Measurements from ENCODE around the gene VWCE. TPM values are rescaled to one million over a fixed set of nuclear protein-coding genes. Genes with fewer than 3 reads are reported as not detected.

The VWCE gene
- total RNA-seq, 1 experiment from 2014 or later = 21.9 TPM

GRCh38 chr11:61332797-61333549, 37.9 kb upstream of the VWCE start, which contains the start of the genes DDB1 and TKFC:
Gene DDB1, minus strand, starts transcription at chr11:61333105. Its CDS starts 137 bp downstream, at chr11:61332968.
Gene TKFC, plus strand, starts transcription at chr11:61333228. Its CDS starts 1,501 bp downstream, at chr11:61334729.
- ChIA-PET CTCF (interaction anchor here (0.7 to 8.1 kb wide), 7 partner anchors 29 to 113 kb away, joined by 3 to 346 read pairs (median 4); partner anchors contain the start of genes CPSF7, SDHAF2, TMEM138 and TMEM216), POLR2A (interaction anchor here (1.4 to 2.2 kb wide), 3 partner anchors 29 to 53 kb away, joined by 3 to 15 read pairs (median 6); partner anchors contain the start of genes CYB561A3, TMEM138 and VWCE)
- Mint-ChIP-seq H3K9me3 (no peaks in the 10 kb centered on the region), H3K4me3 (peak within 1 kb of the TSS; percentile 98), H3K4me1 (peaks cover 48% of the 10 kb centered on the region), H3K27ac (peak within 1 kb of the TSS; percentile 98), H3K36me3 (peaks cover 23% of the 10 kb centered on the region), H3K27me3 (ENCODE audit: low read depth) (no peaks in the 10 kb centered on the region)
- ATAC-seq = peak; percentile 89
- DNase-seq (ENCODE audit: low spot score) = peak; percentile 99
- TF ChIP-seq CREM (CRISPR knock-in tag; IDR thresholded peaks at IDR 0.05) (peak; percentile 55; the same call in 1 of the 2 replicates), SMAD3 (CRISPR knock-in tag; IDR thresholded peaks at IDR 0.05; ENCODE audit: borderline replicate concordance) (0 out of 2 replicates have a peak, but pooled peaks have one; percentile 68), CBFB (CRISPR knock-in tag; IDR thresholded peaks at IDR 0.05; ENCODE audit: low read depth) (peak; percentile 89; the same call in 1 of the 2 replicates), MYBL2 (CRISPR knock-in tag; IDR thresholded peaks at IDR 0.05) (0 out of 2 replicates have a peak, but pooled peaks have one; percentile 93), TCF7 (CRISPR knock-in tag; IDR thresholded peaks at IDR 0.05; ENCODE audit: low read depth) (peak; percentile 6; the same call in 1 of the 2 replicates), USF2 (CRISPR knock-in tag; IDR thresholded peaks at IDR 0.05) (peak; percentile 66), ZNF396 (CRISPR knock-in tag; IDR thresholded peaks at IDR 0.05; ENCODE audit: borderline replicate concordance) (no peak), PRDM15 (CRISPR knock-in tag; IDR thresholded peaks at IDR 0.05) (peak; percentile 61), NR3C1 (CRISPR knock-in tag; conservative IDR thresholded peaks at IDR 0.05; ENCODE audit: low read depth) (no peak), ZBTB43 (CRISPR knock-in tag; IDR thresholded peaks at IDR 0.05) (peak; percentile 78; the same call in 1 of the 2 replicates), SP1 (CRISPR knock-in tag; conservative IDR thresholded peaks at IDR 0.05) (peak; percentile 92), MAX (CRISPR knock-in tag; IDR thresholded peaks at IDR 0.05) (peak; percentile 96), NFE2L1 (CRISPR knock-in tag; IDR thresholded peaks at IDR 0.05) (peak; percentile 77), HMGA2 (CRISPR knock-in tag; IDR thresholded peaks at IDR 0.05) (no peak), IRF1 (CRISPR knock-in tag; IDR thresholded peaks at IDR 0.05) (no peak), KAT7 (CRISPR knock-in tag; IDR thresholded peaks at IDR 0.05; ENCODE audit: borderline replicate concordance) (0 out of 2 replicates have a peak, but pooled peaks have one; percentile 52), ETV6 (CRISPR knock-in tag; IDR thresholded peaks at IDR 0.05) (peak; percentile 84), ATF2 (CRISPR knock-in tag; IDR thresholded peaks at IDR 0.05; ENCODE audit: borderline replicate concordance, low read depth) (no peak), FOXP1 (CRISPR knock-in tag; IDR thresholded peaks at IDR 0.05; ENCODE audit: borderline replicate concordance) (peak; percentile 56; the same call in 1 of the 2 replicates), ATF6 (CRISPR knock-in tag; IDR thresholded peaks at IDR 0.05) (no peak), USF1 (CRISPR knock-in tag; IDR thresholded peaks at IDR 0.05) (peak; percentile 78; the same call in 1 of the 2 replicates), GABPB1 (CRISPR knock-in tag; IDR thresholded peaks at IDR 0.05) (peak; percentile 79), ZNF232 (CRISPR knock-in tag; IDR thresholded peaks at IDR 0.05) (peak; percentile 97), ZNF219 (CRISPR knock-in tag; IDR thresholded peaks at IDR 0.05; ENCODE audit: borderline replicate concordance) (peak; percentile 80; the same call in 1 of the 2 replicates)

Data from WTC11 (cell line).